Measurements from ENCODE around the gene TRIM47. TPM values are rescaled to one million over a fixed set of nuclear protein-coding genes. Genes with fewer than 3 reads are reported as not detected.

TRIM47 gene
- total RNA-seq, 2 donors from 2014 or later, result 33.7 to 71.5 TPM

- intact Hi-C loops (cut with DNase I), result no loop called here
- Histone ChIP-seq H3K4me3 (peak within 1 kb of the TSS; percentile 72), H3K9me3 (no peaks in the 10 kb centered on the region), H3K9ac (ENCODE audit: low read depth in 2 of 2, low read length in 2 of 2) (peak within 1 kb of the TSS; percentile 65 to 78), H3K36me3 (no peaks in the 10 kb centered on the region), H3K27ac (peak within 1 kb of the TSS; percentile 94), H3K27me3 (no peaks in the 10 kb centered on the region), H3K4me1 (peaks cover 5% of the 10 kb centered on the region)
- peak; percentile 97 for TF ChIP-seq CTCF (IDR thresholded peaks at IDR 0.05)
- peak; percentile 95 for DNase-seq
Observed at GRCh38 chr17:75904749-75905521, 26.6 kb upstream of the TRIM47 start, which contains the start of gene MRPL38. TSS of gene MRPL38 (minus strand) at chr17:75904884. CDS start at chr17:75904875, 9 bp downstream.

GRCh38 chr17:75902406-75902805, 24.0 kb upstream of the TRIM47 start:
- no peaks in the 10 kb centered on the region for H3K9me3 ChIP-seq
- no peak for TF ChIP-seq CTCF (IDR thresholded peaks at IDR 0.05)
- H3K36me3 ChIP-seq, result peaks cover 12% of the 10 kb centered on the region
- H3K4me1 ChIP-seq, result peaks cover 5% of the 10 kb centered on the region
- no peak overlapping the region for H3K4me3 ChIP-seq
- no peaks in the 10 kb centered on the region for H3K27me3 ChIP-seq
- no peak overlapping the region for H3K9ac ChIP-seq (ENCODE audit: low read depth in 2 of 2, low read length in 2 of 2)
- intact Hi-C loops (cut with DNase I), result no loop called here
- DNase-seq, result no peak
- H3K27ac ChIP-seq, result no peak overlapping the region

- Histone ChIP-seq H3K4me3 (no peak overlapping the region), H3K27ac (no peak overlapping the region), H3K36me3 (peaks cover 12% of the 10 kb centered on the region), H3K27me3 (no peaks in the 10 kb centered on the region), H3K9ac (ENCODE audit: low read depth in 2 of 2, low read length in 2 of 2) (no peak overlapping the region), H3K9me3 (no peaks in the 10 kb centered on the region), H3K4me1 (peaks cover 5% of the 10 kb centered on the region)
- no peak for TF ChIP-seq CTCF (IDR thresholded peaks at IDR 0.05)
- no peak for DNase-seq
- intact Hi-C loops (cut with DNase I), result no loop called here
Observed at GRCh38 chr17:75901727-75902126, 23.3 kb upstream of the TRIM47 start.

GRCh38 chr17:75900691-75901533, 22.5 kb upstream of the TRIM47 start:
- Histone ChIP-seq H3K27me3 (no peaks in the 10 kb centered on the region), H3K4me1 (peaks cover 5% of the 10 kb centered on the region), H3K4me3 (no peak overlapping the region), H3K36me3 (peaks cover 12% of the 10 kb centered on the region), H3K9me3 (no peaks in the 10 kb centered on the region), H3K27ac (no peak overlapping the region), H3K9ac (ENCODE audit: low read depth in 2 of 2, low read length in 2 of 2) (no peak overlapping the region)
- intact Hi-C loops (cut with DNase I), result no loop called here
- DNase-seq, result no peak
- TF ChIP-seq CTCF (IDR thresholded peaks at IDR 0.05), result no peak

- TF ChIP-seq CTCF (IDR thresholded peaks at IDR 0.05), result no peak
- Histone ChIP-seq H3K9ac (ENCODE audit: low read depth in 2 of 2, low read length in 2 of 2) (no peak overlapping the region), H3K9me3 (no peaks in the 10 kb centered on the region), H3K27ac (no peak overlapping the region), H3K36me3 (peaks cover 12% of the 10 kb centered on the region), H3K27me3 (no peaks in the 10 kb centered on the region), H3K4me3 (no peak overlapping the region), H3K4me1 (peaks cover 10% of the 10 kb centered on the region)
- intact Hi-C loops (cut with DNase I), result no loop called here
- no peak for DNase-seq
Observed at GRCh38 chr17:75899767-75900468, 21.5 kb upstream of the TRIM47 start.

All from colonic mucosa (tissue), 4 donors.